HG03103 (cell line): ENCODE results near the gene SIM2.
"Not testable (repeated sequence)": the region's sequence is repeated elsewhere in the genome, so short reads cannot be mapped to it uniquely, and the experiment has no call there.

Source experiments
- ATAC-seq: cut with Tn5 transposase; IDR thresholded peaks from one replicate; pipeline ENCODE4 v1.9.1; 2021; ENCODE audit warnings: low read depth; ENCODE audit not compliant: unreplicated experiment

Gene SIM2

GRCh38 chr21:36698981-36699545 is at the start of gene SIM2:
Gene SIM2 (plus strand): TSS chr21:36699115. CDS start chr21:36699747, 632 bp downstream.
- no peak for ATAC-seq

- ATAC-seq: no peak
Observed at GRCh38 chr21:36654324-36654723, 44.6 kb upstream of the SIM2 start.

- no peak for ATAC-seq
Observed at GRCh38 chr21:36654796-36655325, 44.1 kb upstream of the SIM2 start.

- no peak for ATAC-seq
Observed at GRCh38 chr21:36656138-36656537, 42.8 kb upstream of the SIM2 start.

GRCh38 chr21:36657290-36657689 is 41.6 kb upstream of the SIM2 start:
- not testable (repeated sequence) for ATAC-seq

- no peak for ATAC-seq
Observed at GRCh38 chr21:36657999-36658398, 40.9 kb upstream of the SIM2 start.

GRCh38 chr21:36658926-36659325 is 40.0 kb upstream of the SIM2 start:
- ATAC-seq: no peak

GRCh38 chr21:36661511-36662309 is 37.2 kb upstream of the SIM2 start:
- ATAC-seq: no peak

GRCh38 chr21:36663033-36663855 is 35.7 kb upstream of the SIM2 start:
- ATAC-seq: no peak

GRCh38 chr21:36664662-36664990 is 34.3 kb upstream of the SIM2 start:
- no peak for ATAC-seq

GRCh38 chr21:36665806-36666205 is 33.1 kb upstream of the SIM2 start:
- no peak for ATAC-seq

- ATAC-seq: no peak
Observed at GRCh38 chr21:36668713-36669112, 30.2 kb upstream of the SIM2 start.

- ATAC-seq: no peak
Observed at GRCh38 chr21:36671836-36672235, 27.1 kb upstream of the SIM2 start.

GRCh38 chr21:36672296-36672695 is 26.6 kb upstream of the SIM2 start:
- ATAC-seq: not testable (repeated sequence)

- no peak for ATAC-seq
Observed at GRCh38 chr21:36672737-36673136, 26.2 kb upstream of the SIM2 start.

- ATAC-seq: no peak
Observed at GRCh38 chr21:36676039-36676950, 22.6 kb upstream of the SIM2 start.

- no peak for ATAC-seq
Observed at GRCh38 chr21:36677443-36677842, 21.5 kb upstream of the SIM2 start.

- no peak for ATAC-seq
Observed at GRCh38 chr21:36678538-36678937, 20.4 kb upstream of the SIM2 start.

GRCh38 chr21:36681117-36681631 is 17.7 kb upstream of the SIM2 start:
- no peak for ATAC-seq
